NCI-H2029 (cell line): ENCODE measurements around the gene MTSS2.
"Not testable (repeated sequence)": the region's sequence is repeated elsewhere in the genome, so short reads cannot be mapped to it uniquely, and the experiment has no call there.

Experiments used
- DNase-seq: peaks from one replicate; lab custom pipeline; 2025; lab: John Stamatoyannopoulos, UW

MTSS2 gene

GRCh38 chr16:70685061-70685937 lies 554 bp downstream of the MTSS2 start:
- no peak for DNase-seq

GRCh38 chr16:70684146-70685060 lies 1.4 kb downstream of the MTSS2 start:
- no peak for DNase-seq

DNA sequence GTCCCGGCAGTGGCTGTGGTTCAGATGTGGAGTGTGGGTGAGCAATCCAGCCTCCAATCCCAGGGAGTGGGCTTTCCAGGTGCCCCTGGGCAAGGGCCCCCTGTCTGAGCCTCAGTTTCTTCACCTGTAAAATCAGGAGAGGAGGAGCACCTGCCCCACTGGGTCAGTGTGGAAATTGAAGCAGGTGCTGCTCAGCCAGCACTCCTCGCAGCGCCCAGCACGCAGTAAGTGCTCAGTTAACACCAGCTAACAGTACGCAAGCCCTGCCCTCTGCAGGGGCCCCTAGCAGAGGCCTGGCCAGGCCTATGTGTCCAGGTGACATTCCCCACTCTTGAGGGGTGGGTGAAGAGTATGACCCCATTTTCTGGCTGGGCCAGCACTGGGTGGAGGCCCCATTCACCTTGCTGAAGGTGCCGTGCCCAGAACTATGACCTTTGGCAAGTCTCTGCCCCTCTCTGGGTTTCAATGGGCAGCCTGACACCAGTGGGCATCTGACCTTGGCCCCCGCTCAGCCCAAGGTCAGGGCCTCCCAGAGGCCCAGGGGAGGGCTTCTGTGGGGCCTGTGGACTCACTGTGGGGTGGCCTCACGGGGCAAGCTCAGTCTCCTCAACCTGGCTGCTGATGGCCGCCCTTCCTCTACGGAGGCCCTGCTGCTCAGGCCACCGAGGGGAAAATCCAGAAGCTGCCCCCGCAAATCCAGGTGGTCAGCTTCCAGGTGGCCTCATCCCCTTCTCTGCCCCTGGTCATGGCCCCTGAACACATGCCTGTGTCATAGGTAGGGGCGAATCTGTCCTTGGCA lies 2.5 kb downstream of the MTSS2 start:
- no peak for DNase-seq

DNA sequence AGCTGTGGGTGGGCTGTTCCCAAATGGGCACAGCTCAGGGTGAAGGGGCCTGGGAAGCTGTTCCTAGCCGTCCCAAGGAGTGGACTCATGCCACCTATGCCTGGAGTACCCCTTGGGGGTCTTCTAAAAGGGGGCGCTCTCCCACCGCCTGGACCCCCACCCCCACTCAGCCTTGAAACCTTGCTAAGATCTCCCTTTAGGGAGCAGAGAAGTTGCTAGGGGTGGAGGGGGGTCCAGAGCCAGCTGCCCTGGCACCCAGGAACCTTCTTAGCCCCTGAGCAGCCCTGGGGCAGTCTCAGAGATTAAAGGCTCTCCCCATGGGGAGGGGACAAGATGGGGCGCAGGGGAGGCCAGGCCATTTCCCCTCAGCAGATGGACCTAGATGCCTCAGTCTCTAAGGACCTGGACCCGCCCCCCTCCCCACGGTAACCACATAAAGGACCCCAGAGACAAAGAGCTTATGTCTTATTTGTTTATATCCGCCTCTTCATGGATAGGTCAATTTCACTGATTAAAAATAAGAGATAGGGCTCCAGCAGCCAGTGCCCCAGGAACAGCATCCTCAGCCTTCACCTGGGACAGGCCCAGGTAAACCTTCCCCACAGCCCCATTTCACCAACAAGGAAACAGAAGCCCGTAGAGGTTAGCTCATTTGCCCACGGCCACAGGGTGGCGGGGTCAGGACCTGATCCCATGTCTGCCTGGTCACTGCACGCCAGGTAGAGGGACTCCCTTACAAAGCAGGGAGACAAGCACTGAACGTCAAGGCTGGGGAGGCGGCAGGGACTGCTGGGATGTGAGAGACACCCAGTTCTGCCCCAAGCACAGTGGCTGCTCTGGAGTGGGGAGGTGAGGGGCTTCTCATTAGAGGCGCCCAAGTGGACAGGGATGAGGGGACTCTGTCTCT lies 3.4 kb downstream of the MTSS2 start:
- no peak for DNase-seq

- no peak for DNase-seq
These were observed 4.2 kb downstream of the MTSS2 start for GRCh38 chr16:70681382-70682238.

DNA sequence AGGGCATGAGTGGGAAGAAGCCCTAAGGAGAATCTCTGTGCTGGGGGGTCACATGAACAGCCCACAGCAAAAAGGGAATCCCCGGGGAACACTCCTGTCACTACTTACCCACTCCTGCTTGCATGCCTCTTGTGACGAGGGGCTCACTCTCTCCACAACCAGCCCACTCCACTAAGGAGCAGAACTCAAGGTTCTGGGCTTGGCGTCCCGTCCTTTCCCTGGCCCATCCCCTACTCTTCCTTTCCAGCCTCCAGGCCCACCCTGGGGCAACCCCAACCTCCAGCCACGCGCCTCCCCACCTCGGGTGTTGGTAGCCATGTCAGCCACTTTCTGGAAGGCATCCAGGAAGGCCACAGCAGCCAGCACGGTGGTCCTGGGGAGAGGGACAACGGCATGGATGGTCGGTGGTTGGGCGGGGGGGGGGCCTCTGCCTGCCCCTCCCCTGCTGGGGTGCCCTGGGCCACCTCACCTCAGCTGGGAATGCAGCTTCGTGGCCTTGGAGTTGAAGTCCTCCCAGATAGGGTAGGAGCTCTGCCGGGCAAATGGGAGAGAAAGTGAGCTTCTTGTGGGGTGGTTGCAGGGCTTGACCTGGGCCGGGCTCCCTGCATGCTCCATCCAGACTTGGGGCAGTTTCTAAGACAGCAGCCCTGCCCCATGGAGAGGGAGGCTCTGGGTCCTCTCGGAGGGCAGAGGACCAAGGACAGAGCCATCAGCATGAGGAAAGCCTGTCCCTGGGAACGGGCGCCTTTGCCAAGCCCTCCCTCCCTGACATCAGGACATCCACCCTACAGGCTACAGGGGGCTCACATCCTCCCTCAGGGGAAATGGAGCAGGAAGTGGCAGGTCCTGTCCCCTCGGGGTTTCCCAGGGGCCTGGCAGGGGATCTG lies 5.1 kb downstream of the MTSS2 start:
- no peak for DNase-seq

GRCh38 chr16:70679671-70680494 lies 6.0 kb downstream of the MTSS2 start:
- no peak for DNase-seq

DNA sequence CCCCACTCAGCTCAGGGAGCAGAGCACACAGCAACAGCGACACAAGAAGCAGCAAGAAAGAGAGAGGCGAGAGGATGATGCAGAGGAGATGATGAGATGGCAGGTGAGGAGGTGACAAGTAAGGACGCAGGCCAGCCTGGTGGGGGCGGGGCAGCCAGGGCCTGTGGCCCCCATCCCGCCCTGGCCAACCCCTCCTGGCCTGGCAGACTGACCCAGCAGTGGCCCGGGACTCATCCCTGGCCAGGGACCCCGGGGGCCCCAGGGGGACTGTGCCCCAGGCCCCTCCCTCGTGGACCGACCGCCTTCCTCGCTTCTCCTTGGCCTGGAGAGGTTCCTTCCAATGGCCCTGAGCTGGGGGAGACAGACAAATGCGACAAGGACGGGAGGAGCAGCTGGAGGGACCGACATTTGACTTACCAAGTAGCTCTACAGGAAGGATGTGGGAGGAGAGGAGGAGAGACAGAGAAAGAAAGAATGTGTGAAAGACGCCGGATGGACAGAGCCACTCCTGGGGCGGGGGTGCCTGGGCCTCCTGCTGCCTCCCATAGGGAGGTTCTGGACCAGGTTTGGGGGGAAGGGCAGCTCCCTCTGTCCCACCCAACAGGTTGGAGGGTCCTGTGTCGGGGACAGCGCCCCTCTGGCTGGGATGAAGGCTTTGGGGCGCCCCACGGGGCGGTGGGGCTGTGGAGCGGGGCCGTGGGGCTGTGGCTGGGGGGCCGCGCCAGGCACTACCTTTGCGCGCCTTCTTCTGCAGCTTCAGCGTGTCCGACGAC lies 6.8 kb downstream of the MTSS2 start:
- DNase-seq, result no peak

GRCh38 chr16:70678121-70678897 lies 7.5 kb downstream of the MTSS2 start:
- no peak for DNase-seq

DNA sequence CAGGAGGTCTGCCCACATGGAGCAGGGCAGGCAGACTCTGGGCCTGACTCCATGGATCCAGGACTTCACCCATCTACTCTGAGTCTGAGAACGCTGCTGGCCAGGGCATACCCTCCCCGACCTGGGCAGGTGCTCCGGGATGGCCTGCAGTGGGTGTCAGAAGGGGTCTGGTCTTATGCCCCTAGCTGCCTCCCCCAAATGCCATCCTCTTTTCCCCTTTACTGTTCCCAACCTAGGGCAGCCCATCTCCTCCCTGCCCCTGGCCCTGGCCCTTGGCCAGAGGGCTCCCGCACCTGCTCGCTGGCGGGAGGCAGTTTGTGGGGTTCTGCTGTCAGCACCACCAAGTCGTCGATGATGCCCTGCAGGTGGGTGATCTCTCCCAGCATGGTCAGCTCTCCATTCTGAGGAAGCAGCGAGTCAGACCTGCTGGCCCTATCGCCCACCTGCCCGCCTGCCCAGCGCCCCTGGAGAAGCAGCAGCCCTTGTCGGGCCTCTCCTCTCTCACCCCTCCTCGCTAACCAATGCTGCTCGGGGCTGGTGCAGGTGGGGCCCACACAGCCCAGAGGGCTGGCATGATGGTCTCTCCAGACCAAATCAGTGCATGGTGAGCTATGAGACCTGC lies 8.2 kb downstream of the MTSS2 start:
- DNase-seq, result no peak

GRCh38 chr16:70676675-70677498 lies 9.0 kb downstream of the MTSS2 start:
- DNase-seq, result no peak

GRCh38 chr16:70675851-70676513 lies 9.9 kb downstream of the MTSS2 start:
- no peak for DNase-seq

GRCh38 chr16:70674221-70675014 lies 11.4 kb downstream of the MTSS2 start:
- no peak for DNase-seq

DNA sequence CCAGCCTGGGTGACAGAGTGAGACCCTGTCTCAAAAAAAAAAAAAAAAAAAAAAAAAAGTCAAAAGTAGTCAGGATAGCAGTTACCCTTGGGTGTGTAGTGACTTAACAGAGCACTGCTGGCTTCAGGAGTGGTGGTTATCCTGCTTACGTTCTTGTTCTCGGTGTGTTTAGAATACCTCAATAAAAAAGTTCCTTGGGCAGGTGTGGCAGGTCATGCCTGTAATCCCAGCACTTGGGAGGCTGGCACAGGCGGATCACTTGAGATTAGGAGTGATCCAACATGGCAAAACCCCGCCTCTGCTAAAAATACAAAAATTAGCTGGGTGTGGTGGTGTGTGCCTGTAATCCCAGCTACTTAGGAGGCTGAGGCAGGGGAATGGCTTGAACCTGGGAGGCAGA lies 14.9 kb downstream of the MTSS2 start:
- not testable (repeated sequence) for DNase-seq
